Erythroblast (primary cell): ENCODE measurements around the gene ERVFRD-1.

Source experiments
- GATA1 ChIP-seq: IDR thresholded peaks from 2 replicates; pipeline ENCODE4 v1.6.1; 2011; ENCODE audit warnings: low read depth, mild to moderate bottlenecking, control low read depth, low read length, moderate library complexity
- POLR2A ChIP-seq: IDR thresholded peaks from 2 replicates; pipeline ENCODE4 v1.6.1; 2011; ENCODE audit warnings: mild to moderate bottlenecking, low read length

- TF ChIP-seq POLR2A (no peak), GATA1 (no peak)
Measured at GRCh38 chr6:11093376-11093625, 18.2 kb downstream of the ERVFRD-1 start.
